SK-N-SH treated with all-trans-retinoic acid at 6 μM for 48 hours (cell line): ENCODE data around the gene PTPRG.

ENCODE experiments used
- ATAC-seq: fragments of 200-7000 bp; cut with Tn5 transposase; 3 replicates; pipeline ENCODE4 v1.9.1; 2020; ENCODE audit warnings: mild to moderate bottlenecking, moderate library complexity
- ARNTL ChIP-seq: fragments of 450-650 bp; formaldehyde crosslinking; IDR thresholded peaks from 2 replicates; pipeline ENCODE4 v1.5.0; 2020; ENCODE audit warnings: low read depth, mild to moderate bottlenecking, moderate library complexity, borderline replicate concordance
- BACH2 ChIP-seq: fragments of 250-450 bp; sonication (Bioruptor Pico); IDR thresholded peaks from 2 replicates; pipeline ENCODE4 v1.9.0; 2021; ENCODE audit warnings: mild to moderate bottlenecking, borderline replicate concordance
- CSDC2 ChIP-seq: fragments of 250-450 bp; sonication (Bioruptor Pico); IDR thresholded peaks from 2 replicates; pipeline ENCODE4 v1.5.0; 2020; ENCODE audit warnings: mild to moderate bottlenecking, moderate library complexity
- GLIS3 ChIP-seq: fragments of 250-450 bp; sonication (Bioruptor Pico); IDR thresholded peaks from 2 replicates; pipeline ENCODE4 v1.5.0; 2020; ENCODE audit warnings: mild to moderate bottlenecking, moderate library complexity
- OSR1 ChIP-seq: fragments of 250-450 bp; sonication (Bioruptor Pico); IDR thresholded peaks from 2 replicates; pipeline ENCODE4 v1.8.0; 2022; ENCODE audit warnings: moderate library complexity, mild to moderate bottlenecking, inconsistent platforms
- PPARA ChIP-seq: fragments of 250-450 bp; sonication (Bioruptor Pico); IDR thresholded peaks from 2 replicates; pipeline ENCODE4 v1.5.0; 2020; ENCODE audit warnings: mild to moderate bottlenecking, borderline replicate concordance
- RARB ChIP-seq: fragments of 250-450 bp; sonication (Bioruptor Pico); IDR thresholded peaks from 2 replicates; pipeline ENCODE4 v1.8.0; 2021; ENCODE audit warnings: mild to moderate bottlenecking, moderate library complexity
- SNAI2 ChIP-seq: fragments of 250-450 bp; sonication (Bioruptor Pico); IDR thresholded peaks from 2 replicates; pipeline ENCODE4 v1.5.0; 2020; ENCODE audit warnings: mild to moderate bottlenecking, moderate library complexity
- TCF4 ChIP-seq: fragments of 250-450 bp; sonication (Bioruptor Pico); IDR thresholded peaks from 2 replicates; pipeline ENCODE4 v1.8.0; 2021; ENCODE audit warnings: mild to moderate bottlenecking, moderate library complexity, borderline replicate concordance
- TOX ChIP-seq: fragments of 250-450 bp; sonication (Bioruptor Pico); IDR thresholded peaks from 2 replicates; pipeline ENCODE4 v1.8.0; 2021; ENCODE audit warnings: mild to moderate bottlenecking, moderate library complexity, borderline replicate concordance
- ZC3H10 ChIP-seq: fragments of 250-450 bp; sonication (Bioruptor Pico); IDR thresholded peaks from 2 replicates; pipeline ENCODE4 v1.5.1; 2021; ENCODE audit warnings: mild to moderate bottlenecking, moderate library complexity
- ZFP3 ChIP-seq: fragments of 250-450 bp; sonication (Bioruptor Pico); IDR thresholded peaks from 2 replicates; pipeline ENCODE4 v1.5.0; 2020; ENCODE audit warnings: mild to moderate bottlenecking, moderate library complexity
- ZNF565 ChIP-seq: fragments of 450-650 bp; formaldehyde crosslinking; conservative IDR thresholded peaks from 2 replicates; pipeline ENCODE4 v1.5.0; 2020; ENCODE audit warnings: low read depth, mild to moderate bottlenecking, moderate library complexity
- ZNF70 ChIP-seq: fragments of 450-650 bp; formaldehyde crosslinking; IDR thresholded peaks from 2 replicates; pipeline ENCODE4 v1.5.0; 2020; ENCODE audit warnings: mild to moderate bottlenecking, moderate library complexity
- ZNF8 ChIP-seq: fragments of 450-650 bp; formaldehyde crosslinking; IDR thresholded peaks from 2 replicates; pipeline ENCODE4 v1.5.0; 2020; ENCODE audit warnings: mild to moderate bottlenecking, moderate library complexity
- TF ChIP-seq, protein P1 (sequence below): fragments of 250-450 bp; sonication (Bioruptor Pico); IDR thresholded peaks from 2 replicates; pipeline ENCODE4 v1.8.0; 2021; ENCODE audit warnings: low read depth, mild to moderate bottlenecking, moderate library complexity, borderline replicate concordance
- TF ChIP-seq, protein P2 (sequence below): fragments of 250-450 bp; sonication (Bioruptor Pico); IDR thresholded peaks from 2 replicates; pipeline ENCODE4 v1.5.1; 2020; ENCODE audit warnings: low read depth, mild to moderate bottlenecking, moderate library complexity
- TF ChIP-seq, protein P3 (sequence below): fragments of 250-450 bp; sonication (Bioruptor Pico); IDR thresholded peaks from 2 replicates; pipeline ENCODE4 v1.8.0; 2020; ENCODE audit warnings: mild to moderate bottlenecking, moderate library complexity, borderline replicate concordance
- TF ChIP-seq, protein P4 (sequence below): fragments of 250-450 bp; sonication (Bioruptor Pico); IDR thresholded peaks from 2 replicates; pipeline ENCODE4 v1.5.0; 2020; ENCODE audit warnings: mild to moderate bottlenecking, moderate library complexity
- TF ChIP-seq, protein P5 (sequence below): fragments of 250-450 bp; sonication (Bioruptor Pico); IDR thresholded peaks from 2 replicates; pipeline ENCODE4 v1.5.1; 2021; ENCODE audit warnings: mild to moderate bottlenecking, moderate library complexity

PTPRG gene

DNA sequence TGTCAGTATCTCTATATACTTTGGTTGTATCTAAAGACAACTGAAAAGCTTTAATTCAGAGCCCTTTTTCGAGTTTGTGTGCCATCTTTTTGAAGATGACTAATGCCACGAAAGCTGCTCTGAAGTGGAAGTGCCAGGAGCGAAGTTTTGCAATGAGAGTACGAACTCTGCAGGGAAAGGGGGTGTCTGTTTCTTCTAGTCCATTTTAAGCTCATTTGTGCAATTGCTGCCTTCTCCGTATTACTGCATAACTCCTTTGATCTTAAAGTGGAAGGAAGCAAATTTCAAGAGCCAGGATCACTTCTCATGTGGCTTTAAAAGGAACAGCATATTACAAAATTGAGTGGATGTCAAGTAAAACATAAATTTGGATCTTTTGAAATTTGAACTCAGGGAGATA lies 566.7 kb downstream of the PTPRG start:
- TF ChIP-seq PPARA (CRISPR knock-in tag) (no peak), SNAI2 (no peak), GLIS3 (CRISPR knock-in tag) (no peak), ZC3H10 (CRISPR knock-in tag) (no peak)
- TF ChIP-seq, all 23 proteins: peak for 0
- no peak for ATAC-seq

DNA sequence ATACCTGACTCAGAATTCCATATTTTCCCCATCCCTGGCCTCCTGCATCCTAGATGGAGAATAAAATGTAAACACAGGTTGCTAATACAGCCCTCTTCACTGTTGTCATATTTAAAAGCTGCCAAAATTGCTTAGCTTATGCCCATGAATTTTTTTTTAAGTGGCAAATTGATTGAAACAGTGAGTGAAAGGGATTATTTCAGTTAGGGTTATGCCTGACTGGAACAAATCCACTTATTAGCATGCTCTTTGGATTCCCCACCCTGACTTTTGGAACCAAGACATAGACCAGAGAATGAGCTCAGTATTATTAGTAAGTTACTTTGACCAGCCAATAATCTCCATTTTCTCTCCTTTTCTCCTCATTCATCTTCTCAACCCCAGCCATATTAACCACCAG lies 567.3 kb downstream of the PTPRG start:
- TF ChIP-seq TCF4 (CRISPR knock-in tag) = no peak
- no peak for TF ChIP-seq ZNF8 (CRISPR knock-in tag)
- TF ChIP-seq BACH2 (CRISPR knock-in tag) = no peak
- TF ChIP-seq, protein P1, sequence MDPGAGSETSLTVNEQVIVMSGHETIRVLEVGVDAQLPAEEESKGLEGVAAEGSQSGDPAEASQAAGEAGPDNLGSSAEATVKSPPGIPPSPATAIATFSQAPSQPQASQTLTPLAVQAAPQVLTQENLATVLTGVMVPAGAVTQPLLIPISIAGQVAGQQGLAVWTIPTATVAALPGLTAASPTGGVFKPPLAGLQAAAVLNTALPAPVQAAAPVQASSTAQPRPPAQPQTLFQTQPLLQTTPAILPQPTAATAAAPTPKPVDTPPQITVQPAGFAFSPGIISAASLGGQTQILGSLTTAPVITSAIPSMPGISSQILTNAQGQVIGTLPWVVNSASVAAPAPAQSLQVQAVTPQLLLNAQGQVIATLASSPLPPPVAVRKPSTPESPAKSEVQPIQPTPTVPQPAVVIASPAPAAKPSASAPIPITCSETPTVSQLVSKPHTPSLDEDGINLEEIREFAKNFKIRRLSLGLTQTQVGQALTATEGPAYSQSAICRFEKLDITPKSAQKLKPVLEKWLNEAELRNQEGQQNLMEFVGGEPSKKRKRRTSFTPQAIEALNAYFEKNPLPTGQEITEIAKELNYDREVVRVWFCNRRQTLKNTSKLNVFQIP (CRISPR knock-in tag) = no peak
- TF ChIP-seq GLIS3 (CRISPR knock-in tag) = no peak
- no peak for TF ChIP-seq PPARA (CRISPR knock-in tag)
- TF ChIP-seq, protein P2, sequence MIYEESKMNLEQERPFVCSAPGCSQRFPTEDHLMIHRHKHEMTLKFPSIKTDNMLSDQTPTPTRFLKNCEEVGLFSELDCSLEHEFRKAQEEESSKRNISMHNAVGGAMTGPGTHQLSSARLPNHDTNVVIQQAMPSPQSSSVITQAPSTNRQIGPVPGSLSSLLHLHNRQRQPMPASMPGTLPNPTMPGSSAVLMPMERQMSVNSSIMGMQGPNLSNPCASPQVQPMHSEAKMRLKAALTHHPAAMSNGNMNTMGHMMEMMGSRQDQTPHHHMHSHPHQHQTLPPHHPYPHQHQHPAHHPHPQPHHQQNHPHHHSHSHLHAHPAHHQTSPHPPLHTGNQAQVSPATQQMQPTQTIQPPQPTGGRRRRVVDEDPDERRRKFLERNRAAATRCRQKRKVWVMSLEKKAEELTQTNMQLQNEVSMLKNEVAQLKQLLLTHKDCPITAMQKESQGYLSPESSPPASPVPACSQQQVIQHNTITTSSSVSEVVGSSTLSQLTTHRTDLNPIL (CRISPR knock-in tag) = no peak
- TF ChIP-seq ZNF565 (CRISPR knock-in tag) = no peak
- TF ChIP-seq ZC3H10 (CRISPR knock-in tag) = no peak
- no peak for TF ChIP-seq ZNF70 (CRISPR knock-in tag)
- TF ChIP-seq SNAI2 = no peak
- TF ChIP-seq, protein P3, sequence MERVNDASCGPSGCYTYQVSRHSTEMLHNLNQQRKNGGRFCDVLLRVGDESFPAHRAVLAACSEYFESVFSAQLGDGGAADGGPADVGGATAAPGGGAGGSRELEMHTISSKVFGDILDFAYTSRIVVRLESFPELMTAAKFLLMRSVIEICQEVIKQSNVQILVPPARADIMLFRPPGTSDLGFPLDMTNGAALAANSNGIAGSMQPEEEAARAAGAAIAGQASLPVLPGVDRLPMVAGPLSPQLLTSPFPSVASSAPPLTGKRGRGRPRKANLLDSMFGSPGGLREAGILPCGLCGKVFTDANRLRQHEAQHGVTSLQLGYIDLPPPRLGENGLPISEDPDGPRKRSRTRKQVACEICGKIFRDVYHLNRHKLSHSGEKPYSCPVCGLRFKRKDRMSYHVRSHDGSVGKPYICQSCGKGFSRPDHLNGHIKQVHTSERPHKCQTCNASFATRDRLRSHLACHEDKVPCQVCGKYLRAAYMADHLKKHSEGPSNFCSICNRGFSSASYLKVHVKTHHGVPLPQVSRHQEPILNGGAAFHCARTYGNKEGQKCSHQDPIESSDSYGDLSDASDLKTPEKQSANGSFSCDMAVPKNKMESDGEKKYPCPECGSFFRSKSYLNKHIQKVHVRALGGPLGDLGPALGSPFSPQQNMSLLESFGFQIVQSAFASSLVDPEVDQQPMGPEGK = no peak
- no peak for TF ChIP-seq CSDC2 (CRISPR knock-in tag)

DNA sequence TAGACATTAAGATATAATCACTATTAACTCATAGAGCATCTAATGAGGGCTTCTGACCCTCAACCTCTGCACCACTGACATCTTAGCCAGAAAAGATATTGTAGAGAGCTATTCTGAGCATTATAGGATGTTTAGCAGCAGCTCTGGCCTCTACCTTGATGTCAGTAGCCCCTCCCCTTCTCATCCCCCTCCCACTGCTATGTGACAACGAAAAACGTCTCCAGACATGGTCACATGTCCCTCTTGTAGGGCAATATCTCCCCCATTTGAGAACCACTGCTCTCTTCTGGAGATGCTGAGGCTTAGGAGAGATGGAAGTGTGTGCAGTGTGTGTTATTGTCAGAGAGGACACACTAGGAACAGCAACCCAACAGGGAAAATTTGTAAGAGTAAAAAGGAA lies 569.7 kb downstream of the PTPRG start:
- ATAC-seq = no peak
- TF ChIP-seq TCF4 (CRISPR knock-in tag) (no peak), ZC3H10 (CRISPR knock-in tag) (no peak), CSDC2 (CRISPR knock-in tag) (no peak), PPARA (CRISPR knock-in tag) (no peak), OSR1 (CRISPR knock-in tag) (no peak), ZFP3 (no peak), GLIS3 (CRISPR knock-in tag) (no peak), ZNF8 (CRISPR knock-in tag) (no peak), RARB (CRISPR knock-in tag) (no peak), TOX (no peak), ARNTL (no peak), BACH2 (CRISPR knock-in tag) (no peak), ZNF70 (CRISPR knock-in tag) (no peak), SNAI2 (no peak)
- TF ChIP-seq, protein P3 = no peak
- TF ChIP-seq, protein P4, sequence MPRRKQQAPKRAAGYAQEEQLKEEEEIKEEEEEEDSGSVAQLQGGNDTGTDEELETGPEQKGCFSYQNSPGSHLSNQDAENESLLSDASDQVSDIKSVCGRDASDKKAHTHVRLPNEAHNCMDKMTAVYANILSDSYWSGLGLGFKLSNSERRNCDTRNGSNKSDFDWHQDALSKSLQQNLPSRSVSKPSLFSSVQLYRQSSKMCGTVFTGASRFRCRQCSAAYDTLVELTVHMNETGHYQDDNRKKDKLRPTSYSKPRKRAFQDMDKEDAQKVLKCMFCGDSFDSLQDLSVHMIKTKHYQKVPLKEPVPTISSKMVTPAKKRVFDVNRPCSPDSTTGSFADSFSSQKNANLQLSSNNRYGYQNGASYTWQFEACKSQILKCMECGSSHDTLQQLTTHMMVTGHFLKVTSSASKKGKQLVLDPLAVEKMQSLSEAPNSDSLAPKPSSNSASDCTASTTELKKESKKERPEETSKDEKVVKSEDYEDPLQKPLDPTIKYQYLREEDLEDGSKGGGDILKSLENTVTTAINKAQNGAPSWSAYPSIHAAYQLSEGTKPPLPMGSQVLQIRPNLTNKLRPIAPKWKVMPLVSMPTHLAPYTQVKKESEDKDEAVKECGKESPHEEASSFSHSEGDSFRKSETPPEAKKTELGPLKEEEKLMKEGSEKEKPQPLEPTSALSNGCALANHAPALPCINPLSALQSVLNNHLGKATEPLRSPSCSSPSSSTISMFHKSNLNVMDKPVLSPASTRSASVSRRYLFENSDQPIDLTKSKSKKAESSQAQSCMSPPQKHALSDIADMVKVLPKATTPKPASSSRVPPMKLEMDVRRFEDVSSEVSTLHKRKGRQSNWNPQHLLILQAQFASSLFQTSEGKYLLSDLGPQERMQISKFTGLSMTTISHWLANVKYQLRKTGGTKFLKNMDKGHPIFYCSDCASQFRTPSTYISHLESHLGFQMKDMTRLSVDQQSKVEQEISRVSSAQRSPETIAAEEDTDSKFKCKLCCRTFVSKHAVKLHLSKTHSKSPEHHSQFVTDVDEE (CRISPR knock-in tag) = no peak
- TF ChIP-seq, protein P1 (CRISPR knock-in tag) = no peak
- TF ChIP-seq, protein P2 (CRISPR knock-in tag) = no peak
- TF ChIP-seq, protein P5, sequence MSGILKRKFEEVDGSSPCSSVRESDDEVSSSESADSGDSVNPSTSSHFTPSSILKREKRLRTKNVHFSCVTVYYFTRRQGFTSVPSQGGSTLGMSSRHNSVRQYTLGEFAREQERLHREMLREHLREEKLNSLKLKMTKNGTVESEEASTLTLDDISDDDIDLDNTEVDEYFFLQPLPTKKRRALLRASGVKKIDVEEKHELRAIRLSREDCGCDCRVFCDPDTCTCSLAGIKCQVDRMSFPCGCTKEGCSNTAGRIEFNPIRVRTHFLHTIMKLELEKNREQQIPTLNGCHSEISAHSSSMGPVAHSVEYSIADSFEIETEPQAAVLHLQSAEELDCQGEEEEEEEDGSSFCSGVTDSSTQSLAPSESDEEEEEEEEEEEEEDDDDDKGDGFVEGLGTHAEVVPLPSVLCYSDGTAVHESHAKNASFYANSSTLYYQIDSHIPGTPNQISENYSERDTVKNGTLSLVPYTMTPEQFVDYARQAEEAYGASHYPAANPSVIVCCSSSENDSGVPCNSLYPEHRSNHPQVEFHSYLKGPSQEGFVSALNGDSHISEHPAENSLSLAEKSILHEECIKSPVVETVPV (CRISPR knock-in tag) = no peak

More for the DNA sequence above, 567.3 kb downstream of the PTPRG start:
- no peak for ATAC-seq
